GM12891 (cell line): Measurements from ENCODE around the gene MUCL3.

Experiments used
- PAX5 ChIP-seq: IDR thresholded peaks from 2 replicates; pipeline ENCODE4 v1.6.1; 2011; ENCODE audit warnings: low read length, moderate library complexity, mild to moderate bottlenecking; ENCODE audit not compliant: insufficient read depth, severe bottlenecking
- POLR2A ChIP-seq: IDR thresholded peaks from 2 replicates; pipeline ENCODE4 v1.6.1; 2011; ENCODE audit warnings: low read depth, low read length, control low read depth
- POLR2AphosphoS5 ChIP-seq: IDR thresholded peaks from 2 replicates; pipeline ENCODE4 v1.6.1; 2011; ENCODE audit warnings: low read depth, low read length, control low read depth
- POU2F2 ChIP-seq: IDR thresholded peaks from 2 replicates; pipeline ENCODE4 v1.6.1; 2011; ENCODE audit warnings: low read depth, mild to moderate bottlenecking, control low read depth, low read length, moderate library complexity
- SPI1 ChIP-seq: IDR thresholded peaks from 2 replicates; pipeline ENCODE4 v1.6.1; 2011; ENCODE audit warnings: low read depth, low read length, control low read depth
- TAF1 ChIP-seq: IDR thresholded peaks from 2 replicates; pipeline ENCODE4 v1.6.1; 2011; ENCODE audit warnings: low read depth, low read length, control low read depth

GRCh38 chr6:30918670-30919069, 22.1 kb upstream of the MUCL3 start:
- TF ChIP-seq POLR2AphosphoS5 (no peak), POLR2A (no peak), SPI1 (no peak), TAF1 (no peak), PAX5 (no peak), POU2F2 (no peak)
